Measurements from ENCODE around the gene PTPDC1. TPM values are rescaled to one million over a fixed set of nuclear protein-coding genes. Genes with fewer than 3 reads are reported as not detected.

PTPDC1 gene
- total RNA-seq, 2 experiments from 2014 or later = 3.6 to 7.0 TPM

DNA sequence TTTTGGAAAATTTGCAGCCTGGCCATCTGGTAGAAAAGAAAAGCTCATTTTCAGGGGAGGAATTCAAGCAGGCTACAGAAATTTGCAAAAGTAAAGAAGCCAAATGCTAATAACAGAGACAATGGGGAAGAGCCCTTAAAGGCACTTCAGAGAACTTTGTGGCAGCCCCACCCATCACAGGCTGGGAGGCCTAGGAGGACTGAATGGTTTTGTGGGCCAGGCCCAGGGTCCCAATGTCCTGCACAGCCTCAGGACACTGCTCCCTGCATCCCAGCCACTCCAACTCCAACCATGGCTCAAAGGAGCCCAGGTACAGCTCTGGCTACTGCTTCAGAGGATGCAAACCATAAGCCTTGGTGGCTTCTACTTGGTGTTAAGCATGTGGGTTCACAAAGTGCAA, 44.3 kb downstream of the PTPDC1 start:
- Histone ChIP-seq H2AFZ (ENCODE audit: low read length) (no peak overlapping the region), H3K4me2 (ENCODE audit: low read length) (no peak overlapping the region), H3K9me2 (ENCODE audit: insufficient read depth, low read length) (no peaks in the 10 kb centered on the region), H3K4me1 (ENCODE audit: insufficient read depth, low read length, poor library complexity, severe bottlenecking) (no peaks in the 10 kb centered on the region), H4K20me1 (ENCODE audit: insufficient read depth, low read length) (no peaks in the 10 kb centered on the region), H3K27ac (ENCODE audit: low read depth, low read length, poor library complexity, severe bottlenecking) (no peak overlapping the region), H3K79me2 (ENCODE audit: insufficient read depth, low read depth, low read length) (no peaks in the 10 kb centered on the region), H3K9me3 (ENCODE audit: low read length) (peaks cover 13% of the 10 kb centered on the region), H3K4me3 (ENCODE audit: low read depth, low read length, poor library complexity, severe bottlenecking) (no peak overlapping the region), H3K36me3 (ENCODE audit: insufficient read depth, low read length) (no peaks in the 10 kb centered on the region)
- ChIA-PET CTCF (ENCODE audit: unreplicated experiment) (no interaction called here), POLR2A (no interaction called here)
- TF ChIP-seq, protein P1, sequence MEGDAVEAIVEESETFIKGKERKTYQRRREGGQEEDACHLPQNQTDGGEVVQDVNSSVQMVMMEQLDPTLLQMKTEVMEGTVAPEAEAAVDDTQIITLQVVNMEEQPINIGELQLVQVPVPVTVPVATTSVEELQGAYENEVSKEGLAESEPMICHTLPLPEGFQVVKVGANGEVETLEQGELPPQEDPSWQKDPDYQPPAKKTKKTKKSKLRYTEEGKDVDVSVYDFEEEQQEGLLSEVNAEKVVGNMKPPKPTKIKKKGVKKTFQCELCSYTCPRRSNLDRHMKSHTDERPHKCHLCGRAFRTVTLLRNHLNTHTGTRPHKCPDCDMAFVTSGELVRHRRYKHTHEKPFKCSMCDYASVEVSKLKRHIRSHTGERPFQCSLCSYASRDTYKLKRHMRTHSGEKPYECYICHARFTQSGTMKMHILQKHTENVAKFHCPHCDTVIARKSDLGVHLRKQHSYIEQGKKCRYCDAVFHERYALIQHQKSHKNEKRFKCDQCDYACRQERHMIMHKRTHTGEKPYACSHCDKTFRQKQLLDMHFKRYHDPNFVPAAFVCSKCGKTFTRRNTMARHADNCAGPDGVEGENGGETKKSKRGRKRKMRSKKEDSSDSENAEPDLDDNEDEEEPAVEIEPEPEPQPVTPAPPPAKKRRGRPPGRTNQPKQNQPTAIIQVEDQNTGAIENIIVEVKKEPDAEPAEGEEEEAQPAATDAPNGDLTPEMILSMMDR (conservative IDR thresholded peaks at IDR 0.05; ENCODE audit: low read length) = no peak
- no peak for TF ChIP-seq EZH2phosphoT487 (IDR thresholded peaks at IDR 0.05; ENCODE audit: borderline replicate concordance, low read depth, low read length)
- no peak for DNase-seq (ENCODE audit: low spot score)
- intact Hi-C loops (cut with micrococcal nuclease; ENCODE audit: unreplicated experiment) = no loop called here
- no TSS peak for BruUV-seq (replicated peaks)

DNA sequence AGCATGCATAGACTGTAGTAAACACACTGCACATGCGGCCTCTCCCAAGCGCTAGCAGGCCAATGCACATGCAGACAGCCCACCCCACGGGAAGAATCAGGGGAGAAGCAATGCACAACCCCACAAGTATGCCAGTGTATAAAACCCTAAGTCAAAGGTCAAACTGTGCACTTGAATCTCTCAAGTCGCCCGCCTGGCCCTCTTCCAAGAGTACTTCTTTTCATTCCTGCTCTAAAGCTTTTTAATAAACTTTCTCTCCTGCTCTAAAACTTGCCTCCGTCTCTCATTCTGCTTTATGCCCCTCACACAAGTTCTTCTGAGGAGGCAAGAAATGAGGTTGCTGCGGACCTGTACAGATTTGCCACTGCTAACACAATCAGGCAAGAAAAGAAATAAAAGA, 50.4 kb downstream of the PTPDC1 start:
- H3K4me2 ChIP-seq (ENCODE audit: low read length) = no peak overlapping the region
- H2AFZ ChIP-seq (ENCODE audit: low read length) = no peak overlapping the region
- no peak for DNase-seq (ENCODE audit: low spot score)
- H3K9me2 ChIP-seq (ENCODE audit: insufficient read depth, low read length) = no peaks in the 10 kb centered on the region
- no peaks in the 10 kb centered on the region for H4K20me1 ChIP-seq (ENCODE audit: insufficient read depth, low read length)
- TF ChIP-seq, protein P1 (conservative IDR thresholded peaks at IDR 0.05; ENCODE audit: low read length) = no peak
- no peak for TF ChIP-seq EZH2phosphoT487 (IDR thresholded peaks at IDR 0.05; ENCODE audit: borderline replicate concordance, low read depth, low read length)
- no peaks in the 10 kb centered on the region for H3K4me1 ChIP-seq (ENCODE audit: insufficient read depth, low read length, poor library complexity, severe bottlenecking)
- ChIA-PET CTCF (ENCODE audit: unreplicated experiment) (no interaction called here), POLR2A (no interaction called here)
- H3K36me3 ChIP-seq (ENCODE audit: insufficient read depth, low read length) = no peaks in the 10 kb centered on the region
- intact Hi-C loops (cut with micrococcal nuclease; ENCODE audit: unreplicated experiment) = no loop called here
- H3K79me2 ChIP-seq (ENCODE audit: insufficient read depth, low read depth, low read length) = no peaks in the 10 kb centered on the region
- H3K27ac ChIP-seq (ENCODE audit: low read depth, low read length, poor library complexity, severe bottlenecking) = no peak overlapping the region
- no peak overlapping the region for H3K4me3 ChIP-seq (ENCODE audit: low read depth, low read length, poor library complexity, severe bottlenecking)
- BruUV-seq (replicated peaks) = no TSS peak
- H3K9me3 ChIP-seq (ENCODE audit: low read length) = no peaks in the 10 kb centered on the region

GRCh38 chr9:94135222-94135621, 51.0 kb downstream of the PTPDC1 start:
- H3K4me1 ChIP-seq (ENCODE audit: insufficient read depth, low read length, poor library complexity, severe bottlenecking) = no peaks in the 10 kb centered on the region
- no peaks in the 10 kb centered on the region for H3K79me2 ChIP-seq (ENCODE audit: insufficient read depth, low read depth, low read length)
- CTCF ChIA-PET (ENCODE audit: unreplicated experiment) = no interaction called here
- H3K9me2 ChIP-seq (ENCODE audit: insufficient read depth, low read length) = no peaks in the 10 kb centered on the region
- no peak for DNase-seq (ENCODE audit: low spot score)
- H3K4me3 ChIP-seq (ENCODE audit: low read depth, low read length, poor library complexity, severe bottlenecking) = no peak overlapping the region
- H4K20me1 ChIP-seq (ENCODE audit: insufficient read depth, low read length) = no peaks in the 10 kb centered on the region
- H3K9me3 ChIP-seq (ENCODE audit: low read length) = no peaks in the 10 kb centered on the region
- intact Hi-C loops (cut with micrococcal nuclease; ENCODE audit: unreplicated experiment) = no loop called here
- H3K27ac ChIP-seq (ENCODE audit: low read depth, low read length, poor library complexity, severe bottlenecking) = no peak overlapping the region
- H2AFZ ChIP-seq (ENCODE audit: low read length) = no peak overlapping the region
- POLR2A ChIA-PET = no interaction called here
- TF ChIP-seq, protein P1 (conservative IDR thresholded peaks at IDR 0.05; ENCODE audit: low read length) = no peak
- no peak for TF ChIP-seq EZH2phosphoT487 (IDR thresholded peaks at IDR 0.05; ENCODE audit: borderline replicate concordance, low read depth, low read length)
- no peaks in the 10 kb centered on the region for H3K36me3 ChIP-seq (ENCODE audit: insufficient read depth, low read length)
- no TSS peak for BruUV-seq (replicated peaks)
- no peak overlapping the region for H3K4me2 ChIP-seq (ENCODE audit: low read length)

All from OCI-LY7 (cell line).